T follicular helper cell (primary cell): ENCODE results near the gene COPZ2.
A peak's percentile ranks its signal among the peaks of the same experiment; 100 is the strongest.
"Not testable (repeated sequence)": the region's sequence is repeated elsewhere in the genome, so short reads cannot be mapped to it uniquely, and the experiment has no call there.

Source experiments
- DNase-seq: peaks from one replicate; pipeline ENCODE4 v3.0.0-alpha.2; 2020; ENCODE audit warnings: low read depth
- total RNA-seq, 2 experiments: gene quantifications; one replicate each; lab custom pipeline; 2026; lab: John Stamatoyannopoulos, UW

The COPZ2 gene
- total RNA-seq, result 0.30 to 0.83 reads per million in 2 experiments

GRCh38 chr17:48037036-48037837 lies at the start of gene COPZ2:
Gene COPZ2 (minus strand): TSS chr17:48037797. CDS start chr17:48037777, 20 bp downstream.
- peak; percentile 51 for DNase-seq

GRCh38 chr17:48084932-48085331 lies 47.3 kb upstream of the COPZ2 start:
- DNase-seq, result no peak

GRCh38 chr17:48081858-48082257 lies 44.3 kb upstream of the COPZ2 start:
- DNase-seq, result no peak

- not testable (repeated sequence) for DNase-seq
Observed at GRCh38 chr17:48077152-48077551, 39.6 kb upstream of the COPZ2 start.

- DNase-seq, result peak; percentile 71
Observed at GRCh38 chr17:48074322-48075081, 36.9 kb upstream of the COPZ2 start.

- not testable (repeated sequence) for DNase-seq
Observed at GRCh38 chr17:48073566-48074094, 36.0 kb upstream of the COPZ2 start.

GRCh38 chr17:48072811-48073210 lies 35.2 kb upstream of the COPZ2 start:
- not testable (repeated sequence) for DNase-seq

GRCh38 chr17:48071654-48072053 lies 34.1 kb upstream of the COPZ2 start:
- no peak for DNase-seq

- DNase-seq, result no peak
Observed at GRCh38 chr17:48070195-48070594, 32.6 kb upstream of the COPZ2 start.

- no peak for DNase-seq
Observed at GRCh38 chr17:48068491-48068961, 30.9 kb upstream of the COPZ2 start.

GRCh38 chr17:48067808-48068207 lies 30.2 kb upstream of the COPZ2 start:
- not testable (repeated sequence) for DNase-seq

GRCh38 chr17:48067245-48067644 lies 29.6 kb upstream of the COPZ2 start:
- DNase-seq, result no peak

GRCh38 chr17:48066656-48067055 lies 29.1 kb upstream of the COPZ2 start:
- no peak for DNase-seq

GRCh38 chr17:48066192-48066591 lies 28.6 kb upstream of the COPZ2 start:
- DNase-seq, result no peak

GRCh38 chr17:48064638-48065037 lies 27.0 kb upstream of the COPZ2 start:
- no peak for DNase-seq

- no peak for DNase-seq
Observed at GRCh38 chr17:48062273-48062672, 24.7 kb upstream of the COPZ2 start.

GRCh38 chr17:48060249-48060648 lies 22.7 kb upstream of the COPZ2 start:
- no peak for DNase-seq

- no peak for DNase-seq
Observed at GRCh38 chr17:48059125-48059668, 21.6 kb upstream of the COPZ2 start.

- DNase-seq, result no peak
Observed at GRCh38 chr17:48058393-48059124, 21.0 kb upstream of the COPZ2 start.

GRCh38 chr17:48057626-48058025 lies 20.0 kb upstream of the COPZ2 start:
- no peak for DNase-seq

- DNase-seq, result no peak
Observed at GRCh38 chr17:48056879-48057278, 19.3 kb upstream of the COPZ2 start.
